Daoy (cell line): ENCODE results near the gene RPS3. TPM values are rescaled to one million over a fixed set of nuclear protein-coding genes. Genes with fewer than 3 reads are reported as not detected.
"Not testable (repeated sequence)": the region's sequence is repeated elsewhere in the genome, so short reads cannot be mapped to it uniquely, and the experiment has no call there.

Source experiments
- DNase-seq: peaks from one replicate; pipeline ENCODE4 v3.0.0-alpha.2; 2015; ENCODE audit warnings: low read depth
- total RNA-seq: library from RNA; depleted of rRNA; stranded (reverse); fragments of >200 nt; shearing (Covaris generic); gene quantifications from 2 replicates; pipeline ENCODE4 v1.2.3, GENCODE V29; 2014

RPS3 gene
- total RNA-seq, 1 experiment from 2014 or later = 1,954 TPM

GRCh38 chr11:75380245-75380644, 19.1 kb upstream of the RPS3 start:
- DNase-seq = no peak

DNA sequence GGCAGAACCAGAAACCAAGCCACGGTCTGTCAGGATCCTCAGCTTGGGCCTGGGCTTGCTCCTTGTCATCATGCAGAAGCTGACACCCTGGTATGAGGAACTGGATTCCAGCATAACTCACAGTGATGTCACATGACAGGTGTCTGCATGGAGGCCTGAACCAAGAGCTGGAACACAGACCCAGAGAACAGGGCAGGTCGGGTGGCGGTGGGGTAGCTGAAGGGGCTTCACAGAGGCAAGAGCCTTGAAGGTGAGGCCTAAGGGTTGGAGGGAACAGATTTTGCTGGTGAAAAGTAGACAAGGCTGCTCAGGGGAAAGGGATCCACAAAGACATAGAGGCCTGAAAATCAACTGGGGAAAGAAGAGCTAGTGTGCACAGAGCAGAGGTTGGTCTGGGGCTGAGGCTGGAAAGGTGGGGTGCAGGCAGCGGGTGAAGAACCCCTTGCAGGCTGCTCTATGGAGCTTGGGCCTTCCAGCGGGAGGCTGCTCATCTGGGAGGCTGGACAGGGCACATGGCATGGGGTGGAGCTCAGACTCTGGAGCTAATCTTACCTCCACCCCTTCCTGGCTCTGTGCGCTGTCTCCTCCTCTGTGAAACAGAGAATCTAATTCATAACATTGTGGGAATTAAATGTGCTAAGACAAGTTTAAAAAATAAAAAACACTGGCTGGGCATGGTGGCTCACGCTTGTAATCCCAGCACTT, 18.4 kb upstream of the RPS3 start:
- DNase-seq = no peak

- DNase-seq = no peak
Measured at GRCh38 chr11:75383246-75383645, 16.1 kb upstream of the RPS3 start.

GRCh38 chr11:75384438-75385080, 14.8 kb upstream of the RPS3 start:
- DNase-seq = peak; percentile 73

DNA sequence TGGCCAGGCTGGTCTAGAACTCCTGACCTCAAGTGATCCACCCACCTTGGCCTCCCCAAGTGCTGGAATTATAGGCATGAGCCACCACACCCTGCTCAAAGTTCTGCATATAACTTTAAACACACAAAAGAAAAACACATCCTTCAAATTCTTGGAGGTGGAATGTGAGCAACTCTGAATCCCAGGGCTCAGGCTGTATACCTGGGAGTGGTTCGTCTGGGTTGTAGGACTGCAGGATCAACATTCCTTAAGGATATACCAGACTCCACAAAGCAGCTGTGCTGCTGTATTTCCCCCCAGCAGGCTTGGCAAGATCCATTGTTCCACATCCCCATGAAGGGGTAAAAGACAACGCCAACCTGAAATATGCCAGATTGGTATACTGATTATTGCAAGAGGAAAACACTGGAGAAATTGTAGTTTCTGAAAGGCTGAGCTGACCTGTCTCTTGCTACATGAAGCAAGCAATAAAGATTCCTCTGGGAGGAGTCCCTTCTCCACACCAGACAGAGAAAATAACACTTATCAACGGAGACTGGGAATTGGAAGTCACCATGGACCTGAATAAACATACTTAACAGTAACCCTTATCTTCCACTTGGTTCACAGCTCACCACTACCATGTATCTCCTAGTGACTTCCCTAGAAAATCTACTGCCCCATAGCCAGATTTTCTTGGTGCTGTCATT, 12.2 kb upstream of the RPS3 start:
- DNase-seq = no peak

DNA sequence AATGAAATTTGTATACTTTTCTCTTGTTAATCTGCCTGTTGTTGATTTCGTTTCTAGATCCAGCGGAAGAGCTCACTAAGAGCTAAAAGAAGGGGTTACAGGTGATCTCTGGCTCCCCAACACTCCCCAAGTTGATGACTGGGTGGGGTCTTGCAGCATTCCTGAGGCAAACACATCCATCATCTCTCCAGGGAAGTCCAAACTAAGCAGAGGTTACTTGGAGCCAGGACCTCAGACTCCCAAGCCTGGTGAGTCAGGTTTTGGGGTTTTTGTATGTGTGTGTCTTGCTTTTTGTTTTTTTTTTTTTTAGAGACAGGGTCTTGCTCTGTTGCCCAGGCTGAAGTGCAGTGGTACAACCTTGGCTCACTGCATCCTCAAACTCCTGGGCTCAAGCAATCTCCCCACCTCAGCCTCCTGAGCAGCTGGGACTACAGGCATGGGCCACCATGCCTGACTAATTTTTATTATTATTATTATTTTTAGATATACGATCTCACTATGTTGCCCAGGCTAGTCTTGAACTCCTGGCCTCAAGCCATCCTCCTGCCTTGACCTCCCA, 11.5 kb upstream of the RPS3 start:
- DNase-seq = no peak

GRCh38 chr11:75388386-75389275, 10.7 kb upstream of the RPS3 start:
- DNase-seq = peak; percentile 79

DNA sequence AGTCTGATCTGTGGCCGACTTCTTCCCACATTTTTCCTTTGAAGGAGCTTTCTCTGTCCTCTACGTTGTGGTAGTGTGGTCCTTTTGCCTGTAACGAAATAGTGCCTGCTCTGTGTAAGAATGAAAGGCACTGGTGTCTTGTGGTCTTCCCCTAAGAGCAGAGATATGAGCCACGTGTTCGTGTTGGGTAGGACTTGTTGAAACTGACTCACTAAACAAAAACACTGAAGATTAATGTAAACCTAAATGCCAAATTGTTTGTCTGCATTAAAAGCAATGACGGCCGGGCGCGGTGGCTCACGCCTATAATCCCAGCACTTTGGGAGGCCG, 10.1 kb upstream of the RPS3 start:
- DNase-seq = no peak

DNA sequence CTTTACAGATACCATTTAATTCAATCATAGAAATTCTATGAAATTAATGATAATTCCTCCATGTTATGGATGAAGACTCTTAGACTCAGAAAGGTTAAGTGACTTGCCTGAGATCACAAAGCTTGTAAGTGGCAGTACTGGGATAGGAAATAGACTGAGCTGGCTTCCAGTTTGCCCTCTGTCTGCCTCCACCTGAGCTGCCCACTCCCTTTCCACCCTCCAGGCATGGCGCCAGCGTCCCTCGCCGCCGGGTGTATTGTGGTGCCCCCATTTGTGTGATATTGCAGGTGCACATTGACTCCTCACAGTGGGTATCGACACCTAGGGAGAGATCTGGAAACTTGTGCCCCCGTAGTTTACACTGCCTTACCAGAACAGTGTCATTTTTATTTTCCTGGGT, 9.4 kb upstream of the RPS3 start:
- no peak for DNase-seq

DNA sequence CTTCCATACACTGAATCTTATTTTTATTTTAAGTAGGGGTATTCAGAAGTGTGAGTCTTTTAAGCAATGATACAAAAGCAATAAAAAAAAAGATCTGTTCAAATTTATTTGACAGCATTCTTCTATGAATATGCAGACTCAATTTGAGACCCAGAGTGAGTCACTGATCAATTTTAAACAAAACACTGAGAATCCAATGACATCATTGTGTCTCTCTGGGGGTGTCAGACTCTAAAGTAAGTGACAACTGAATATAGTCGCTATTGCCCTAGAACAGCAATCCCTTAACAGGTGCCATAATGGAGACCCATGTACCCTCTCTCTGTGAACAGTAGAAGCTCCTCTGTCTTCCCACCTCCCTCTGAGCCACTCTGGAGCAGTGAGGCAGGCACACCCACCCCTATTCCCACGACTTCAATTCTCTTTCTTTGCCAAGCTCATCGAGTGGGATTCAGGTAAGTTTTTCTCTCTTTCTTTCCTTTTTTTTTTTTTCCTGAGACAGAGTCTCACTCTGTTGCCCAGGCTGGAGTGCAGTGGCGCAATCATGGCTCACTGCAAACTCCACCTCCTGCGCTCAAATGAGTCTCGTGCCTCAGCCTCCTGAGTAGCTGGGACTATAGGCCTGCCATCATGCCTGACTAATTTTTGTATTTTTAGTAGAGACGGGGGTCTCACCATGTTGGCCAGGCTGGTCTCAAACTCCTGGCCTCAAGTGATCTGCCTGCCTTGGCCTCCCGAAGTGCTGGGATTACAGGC, 5.1 kb upstream of the RPS3 start:
- no peak for DNase-seq

GRCh38 chr11:75398906-75399305, 412 bp upstream of the RPS3 start:
- DNase-seq = no peak

GRCh38 chr11:75400146-75400865, 988 bp downstream of the RPS3 start:
- DNase-seq = no peak

GRCh38 chr11:75402002-75402773, 2.9 kb downstream of the RPS3 start:
- DNase-seq = no peak

DNA sequence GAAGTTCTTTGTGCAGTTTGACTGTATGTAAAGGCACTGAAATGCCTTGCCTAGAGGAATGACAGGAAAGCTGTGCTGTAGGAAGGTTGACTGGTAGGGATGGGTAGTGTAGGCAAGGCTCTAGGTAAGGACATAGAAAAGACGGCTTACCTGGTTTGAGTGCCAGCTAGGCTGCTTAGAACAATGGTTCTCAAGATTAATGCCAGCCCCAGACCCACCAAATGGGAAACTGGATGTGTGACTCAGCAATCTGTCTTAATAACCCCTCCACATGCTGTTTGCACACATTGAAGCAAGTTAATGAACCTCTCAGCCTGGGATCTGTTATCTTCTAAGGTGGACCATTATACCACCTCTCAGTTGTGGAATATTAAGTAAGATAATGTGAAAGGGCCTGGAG, 3.7 kb downstream of the RPS3 start:
- no peak for DNase-seq

DNA sequence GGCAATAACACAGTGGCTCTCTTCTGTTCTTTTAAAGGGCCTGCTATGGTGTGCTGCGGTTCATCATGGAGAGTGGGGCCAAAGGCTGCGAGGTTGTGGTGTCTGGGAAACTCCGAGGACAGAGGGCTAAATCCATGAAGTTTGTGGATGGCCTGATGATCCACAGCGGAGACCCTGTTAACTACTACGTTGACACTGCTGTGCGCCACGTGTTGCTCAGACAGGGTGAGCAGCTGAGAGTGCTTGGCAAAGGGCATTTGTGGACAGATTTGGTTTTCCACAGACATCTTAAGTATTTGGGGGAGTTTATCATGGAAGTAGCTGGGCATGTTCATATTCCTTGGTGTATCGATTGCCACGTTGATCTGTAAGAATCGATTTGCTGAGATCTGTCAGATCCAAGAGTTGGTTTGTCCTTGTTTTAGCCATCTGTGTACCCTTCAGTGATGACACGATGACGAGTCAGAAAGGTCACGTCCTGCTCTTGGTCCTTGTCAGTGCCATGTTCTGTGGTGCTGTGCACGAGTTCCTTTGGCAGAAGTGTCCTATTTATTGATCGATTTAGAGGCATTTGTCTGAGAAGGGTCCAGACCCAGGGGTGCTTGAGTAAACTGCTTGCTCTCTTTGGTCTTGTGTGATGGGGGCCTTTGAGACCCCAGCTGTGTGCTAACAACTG, 4.8 kb downstream of the RPS3 start:
- no peak for DNase-seq

GRCh38 chr11:75406338-75406777, 7.0 kb downstream of the RPS3 start:
- DNase-seq = no peak

- DNase-seq = no peak
Measured at GRCh38 chr11:75408957-75409219, 9.6 kb downstream of the RPS3 start.

- not testable (repeated sequence) for DNase-seq
Measured at GRCh38 chr11:75409971-75410370, 10.7 kb downstream of the RPS3 start.

- DNase-seq = not testable (repeated sequence)
Measured at GRCh38 chr11:75413146-75413545, 13.8 kb downstream of the RPS3 start.
